Medulla oblongata (tissue), 1 donor: Measurements from ENCODE around the gene TSPAN10.
"Not testable (repeated sequence)": the region's sequence is repeated elsewhere in the genome, so short reads cannot be mapped to it uniquely, and the experiment has no call there.

Experiments used
- DNase-seq: peaks from one replicate; pipeline ENCODE4 v3.0.0-alpha.2; 2015; ENCODE audit errors: extremely low spot score

Gene TSPAN10

GRCh38 chr17:81636505-81637288, at the start of gene TSPAN10, which contains the start of gene NPLOC4:
Gene TSPAN10, plus strand, starts transcription at chr17:81637196. Its CDS starts 5,217 bp downstream, at chr17:81642413.
Gene NPLOC4, minus strand, starts transcription at chr17:81637112. Its CDS starts 182 bp downstream, at chr17:81636930.
- DNase-seq, result peak; percentile 81

GRCh38 chr17:81589612-81590011, 47.4 kb upstream of the TSPAN10 start:
- DNase-seq, result no peak

GRCh38 chr17:81590121-81590520, 46.9 kb upstream of the TSPAN10 start:
- no peak for DNase-seq

- DNase-seq, result no peak
Measured at GRCh38 chr17:81591971-81592370, 45.0 kb upstream of the TSPAN10 start.

- DNase-seq, result no peak
Measured at GRCh38 chr17:81593105-81593871, 43.7 kb upstream of the TSPAN10 start.

GRCh38 chr17:81599719-81600486, 37.1 kb upstream of the TSPAN10 start:
- no peak for DNase-seq

GRCh38 chr17:81601525-81602120, 35.4 kb upstream of the TSPAN10 start:
- peak; percentile 80 for DNase-seq

- DNase-seq, result no peak
Measured at GRCh38 chr17:81603846-81604610, 33.0 kb upstream of the TSPAN10 start.

- no peak for DNase-seq
Measured at GRCh38 chr17:81607431-81607830, 29.6 kb upstream of the TSPAN10 start.

- no peak for DNase-seq
Measured at GRCh38 chr17:81608082-81608481, 28.9 kb upstream of the TSPAN10 start.

- DNase-seq, result no peak
Measured at GRCh38 chr17:81608605-81609004, 28.4 kb upstream of the TSPAN10 start.

- DNase-seq, result no peak
Measured at GRCh38 chr17:81609541-81610311, 27.3 kb upstream of the TSPAN10 start.

- no peak for DNase-seq
Measured at GRCh38 chr17:81612172-81612970, 24.6 kb upstream of the TSPAN10 start.

- DNase-seq, result no peak
Measured at GRCh38 chr17:81615401-81615930, 21.5 kb upstream of the TSPAN10 start.

- no peak for DNase-seq
Measured at GRCh38 chr17:81616877-81617276, 20.1 kb upstream of the TSPAN10 start.

GRCh38 chr17:81618307-81618706, 18.7 kb upstream of the TSPAN10 start:
- DNase-seq, result not testable (repeated sequence)

- DNase-seq, result peak; percentile 7
Measured at GRCh38 chr17:81621494-81622130, 15.4 kb upstream of the TSPAN10 start.

- no peak for DNase-seq
Measured at GRCh38 chr17:81630274-81630673, 6.7 kb upstream of the TSPAN10 start.

GRCh38 chr17:81631482-81631881, 5.5 kb upstream of the TSPAN10 start:
- DNase-seq, result no peak
